H1 (cell line): ENCODE data around the gene ATG4C. TPM values are rescaled to one million over a fixed set of nuclear protein-coding genes. Genes with fewer than 3 reads are reported as not detected.

Experiments used
- CHD1 ChIP-seq: IDR thresholded peaks from 2 replicates; pipeline ENCODE4 v1.6.1; 2012; ENCODE audit warnings: low read depth, low read length, improper control_type of control experiment
- NRF1 ChIP-seq: IDR thresholded peaks from 2 replicates; pipeline ENCODE4 v1.6.1; 2011; ENCODE audit warnings: mild to moderate bottlenecking, low read depth, low read length, improper control_type of control experiment
- SIN3A ChIP-seq, 2 experiments: IDR thresholded peaks in 1 of 2; conservative IDR thresholded peaks in 1 of 2; 2 replicates each; pipeline ENCODE4 v1.6.1; 2011 to 2012; ENCODE audit warnings: low read length in 2 of 2, improper control_type of control experiment in 1 of 2, low read depth in 1 of 2, mild to moderate bottlenecking in 1 of 2
- polyA plus RNA-seq, 7 experiments: library from polyadenylated mRNA; depleted of rRNA in 3 of 7; stranded (reverse) in 5 of 7; unstranded in 2 of 7; fragments of >200 nt in 5 of 7; fragments of 200-250 nt in 2 of 7; gene quantifications; 1 replicate in 5 of 7; 2 replicates in 1 of 7; 4 replicates in 1 of 7; pipeline versions ENCODE4 v1.2.1 to v1.2.3, GENCODE V29; 2011 to 2013; ENCODE audit warnings: missing spikeins in 2 of 7, mixed read lengths in 2 of 7
- total RNA-seq: library from RNA; stranded (reverse); fragmentation: NEBNext Ultra II Directional; extraction: Animal tissue kit (Norgen Biotek cat#: 25700); gene quantifications from 2 replicates; pipeline ENCODE4 v1.2.1, GENCODE V29; 2021
- TF ChIP-seq, protein P1 (sequence below): fragments of 300-600 bp; sonication (generic); IDR thresholded peaks from 2 replicates; pipeline ENCODE4 v1.7.1; 2012; ENCODE audit warnings: low read length, moderate library complexity, mild to moderate bottlenecking, inconsistent platforms; ENCODE audit not compliant: insufficient replicate concordance
- TF ChIP-seq, protein P2 (sequence below): IDR thresholded peaks from 2 replicates; pipeline ENCODE4 v1.6.1; 2011; ENCODE audit warnings: low read depth, mild to moderate bottlenecking, low read length; ENCODE audit not compliant: insufficient read depth

The ATG4C gene
- total and polyA plus RNA-seq, 2 of the 8 experiments (the other 6 are each of a cell fraction or from before 2014, with no cell fraction given), result 5.1 to 22.2 TPM

DNA sequence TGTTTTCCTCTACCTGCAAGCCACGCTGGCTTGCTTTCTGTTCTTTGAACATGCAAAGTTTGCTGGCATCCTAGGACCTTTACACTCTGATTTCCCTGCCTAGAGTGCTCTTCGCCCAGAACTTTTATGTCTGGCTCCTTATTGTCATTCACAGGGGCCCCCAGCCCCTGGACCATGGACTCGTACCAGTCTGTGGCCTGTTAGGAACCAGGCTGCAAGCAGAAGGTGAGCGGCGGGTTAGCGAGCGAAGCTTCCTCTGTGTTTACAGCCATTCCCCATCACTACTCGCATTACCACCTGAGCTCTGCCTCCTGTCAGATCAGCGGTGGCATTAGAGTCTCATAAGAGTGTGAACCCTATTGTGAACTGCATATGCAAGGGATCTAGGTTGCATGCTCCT is 73.0 kb downstream of the ATG4C start (continued):
- TF ChIP-seq, protein P1, sequence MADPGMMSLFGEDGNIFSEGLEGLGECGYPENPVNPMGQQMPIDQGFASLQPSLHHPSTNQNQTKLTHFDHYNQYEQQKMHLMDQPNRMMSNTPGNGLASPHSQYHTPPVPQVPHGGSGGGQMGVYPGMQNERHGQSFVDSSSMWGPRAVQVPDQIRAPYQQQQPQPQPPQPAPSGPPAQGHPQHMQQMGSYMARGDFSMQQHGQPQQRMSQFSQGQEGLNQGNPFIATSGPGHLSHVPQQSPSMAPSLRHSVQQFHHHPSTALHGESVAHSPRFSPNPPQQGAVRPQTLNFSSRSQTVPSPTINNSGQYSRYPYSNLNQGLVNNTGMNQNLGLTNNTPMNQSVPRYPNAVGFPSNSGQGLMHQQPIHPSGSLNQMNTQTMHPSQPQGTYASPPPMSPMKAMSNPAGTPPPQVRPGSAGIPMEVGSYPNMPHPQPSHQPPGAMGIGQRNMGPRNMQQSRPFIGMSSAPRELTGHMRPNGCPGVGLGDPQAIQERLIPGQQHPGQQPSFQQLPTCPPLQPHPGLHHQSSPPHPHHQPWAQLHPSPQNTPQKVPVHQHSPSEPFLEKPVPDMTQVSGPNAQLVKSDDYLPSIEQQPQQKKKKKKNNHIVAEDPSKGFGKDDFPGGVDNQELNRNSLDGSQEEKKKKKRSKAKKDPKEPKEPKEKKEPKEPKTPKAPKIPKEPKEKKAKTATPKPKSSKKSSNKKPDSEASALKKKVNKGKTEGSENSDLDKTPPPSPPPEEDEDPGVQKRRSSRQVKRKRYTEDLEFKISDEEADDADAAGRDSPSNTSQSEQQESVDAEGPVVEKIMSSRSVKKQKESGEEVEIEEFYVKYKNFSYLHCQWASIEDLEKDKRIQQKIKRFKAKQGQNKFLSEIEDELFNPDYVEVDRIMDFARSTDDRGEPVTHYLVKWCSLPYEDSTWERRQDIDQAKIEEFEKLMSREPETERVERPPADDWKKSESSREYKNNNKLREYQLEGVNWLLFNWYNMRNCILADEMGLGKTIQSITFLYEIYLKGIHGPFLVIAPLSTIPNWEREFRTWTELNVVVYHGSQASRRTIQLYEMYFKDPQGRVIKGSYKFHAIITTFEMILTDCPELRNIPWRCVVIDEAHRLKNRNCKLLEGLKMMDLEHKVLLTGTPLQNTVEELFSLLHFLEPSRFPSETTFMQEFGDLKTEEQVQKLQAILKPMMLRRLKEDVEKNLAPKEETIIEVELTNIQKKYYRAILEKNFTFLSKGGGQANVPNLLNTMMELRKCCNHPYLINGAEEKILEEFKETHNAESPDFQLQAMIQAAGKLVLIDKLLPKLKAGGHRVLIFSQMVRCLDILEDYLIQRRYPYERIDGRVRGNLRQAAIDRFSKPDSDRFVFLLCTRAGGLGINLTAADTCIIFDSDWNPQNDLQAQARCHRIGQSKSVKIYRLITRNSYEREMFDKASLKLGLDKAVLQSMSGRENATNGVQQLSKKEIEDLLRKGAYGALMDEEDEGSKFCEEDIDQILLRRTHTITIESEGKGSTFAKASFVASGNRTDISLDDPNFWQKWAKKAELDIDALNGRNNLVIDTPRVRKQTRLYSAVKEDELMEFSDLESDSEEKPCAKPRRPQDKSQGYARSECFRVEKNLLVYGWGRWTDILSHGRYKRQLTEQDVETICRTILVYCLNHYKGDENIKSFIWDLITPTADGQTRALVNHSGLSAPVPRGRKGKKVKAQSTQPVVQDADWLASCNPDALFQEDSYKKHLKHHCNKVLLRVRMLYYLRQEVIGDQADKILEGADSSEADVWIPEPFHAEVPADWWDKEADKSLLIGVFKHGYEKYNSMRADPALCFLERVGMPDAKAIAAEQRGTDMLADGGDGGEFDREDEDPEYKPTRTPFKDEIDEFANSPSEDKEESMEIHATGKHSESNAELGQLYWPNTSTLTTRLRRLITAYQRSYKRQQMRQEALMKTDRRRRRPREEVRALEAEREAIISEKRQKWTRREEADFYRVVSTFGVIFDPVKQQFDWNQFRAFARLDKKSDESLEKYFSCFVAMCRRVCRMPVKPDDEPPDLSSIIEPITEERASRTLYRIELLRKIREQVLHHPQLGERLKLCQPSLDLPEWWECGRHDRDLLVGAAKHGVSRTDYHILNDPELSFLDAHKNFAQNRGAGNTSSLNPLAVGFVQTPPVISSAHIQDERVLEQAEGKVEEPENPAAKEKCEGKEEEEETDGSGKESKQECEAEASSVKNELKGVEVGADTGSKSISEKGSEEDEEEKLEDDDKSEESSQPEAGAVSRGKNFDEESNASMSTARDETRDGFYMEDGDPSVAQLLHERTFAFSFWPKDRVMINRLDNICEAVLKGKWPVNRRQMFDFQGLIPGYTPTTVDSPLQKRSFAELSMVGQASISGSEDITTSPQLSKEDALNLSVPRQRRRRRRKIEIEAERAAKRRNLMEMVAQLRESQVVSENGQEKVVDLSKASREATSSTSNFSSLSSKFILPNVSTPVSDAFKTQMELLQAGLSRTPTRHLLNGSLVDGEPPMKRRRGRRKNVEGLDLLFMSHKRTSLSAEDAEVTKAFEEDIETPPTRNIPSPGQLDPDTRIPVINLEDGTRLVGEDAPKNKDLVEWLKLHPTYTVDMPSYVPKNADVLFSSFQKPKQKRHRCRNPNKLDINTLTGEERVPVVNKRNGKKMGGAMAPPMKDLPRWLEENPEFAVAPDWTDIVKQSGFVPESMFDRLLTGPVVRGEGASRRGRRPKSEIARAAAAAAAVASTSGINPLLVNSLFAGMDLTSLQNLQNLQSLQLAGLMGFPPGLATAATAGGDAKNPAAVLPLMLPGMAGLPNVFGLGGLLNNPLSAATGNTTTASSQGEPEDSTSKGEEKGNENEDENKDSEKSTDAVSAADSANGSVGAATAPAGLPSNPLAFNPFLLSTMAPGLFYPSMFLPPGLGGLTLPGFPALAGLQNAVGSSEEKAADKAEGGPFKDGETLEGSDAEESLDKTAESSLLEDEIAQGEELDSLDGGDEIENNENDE, result no peak
- TF ChIP-seq SIN3A (conservative IDR thresholded peaks at IDR 0.05 in 1 of 2, IDR thresholded peaks at IDR 0.05 in 1 of 2; ENCODE audit: low read depth in 1 of 2, low read length in 2 of 2), result no peak
- TF ChIP-seq, protein P2, sequence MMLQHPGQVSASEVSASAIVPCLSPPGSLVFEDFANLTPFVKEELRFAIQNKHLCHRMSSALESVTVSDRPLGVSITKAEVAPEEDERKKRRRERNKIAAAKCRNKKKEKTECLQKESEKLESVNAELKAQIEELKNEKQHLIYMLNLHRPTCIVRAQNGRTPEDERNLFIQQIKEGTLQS, result no peak
- TF ChIP-seq CHD1, result no peak
- TF ChIP-seq NRF1, result no peak
